Vagina (tissue), 2 donors: ENCODE data around the gene PWWP2B. TPM values are rescaled to one million over a fixed set of nuclear protein-coding genes. Genes with fewer than 3 reads are reported as not detected.

Source experiments
- DNase-seq, 2 donors: peaks; one replicate each; pipeline ENCODE4 v3.0.0-alpha.2; 2017; ENCODE audit errors: extremely low spot score in 2 of 2
- H3K27ac ChIP-seq: fragments of 200-600 bp; sonication (generic); one replicate; pipeline ENCODE4 v1.5.1; 2019
- H3K27me3 ChIP-seq: fragments of 200-600 bp; sonication (generic); one replicate; pipeline ENCODE4 v1.5.1; 2019
- H3K36me3 ChIP-seq, 2 donors: fragments of 200-600 bp; sonication (generic); one replicate each; pipeline ENCODE4 v1.5.1; 2017 to 2019
- H3K4me1 ChIP-seq: fragments of 200-600 bp; sonication (generic); one replicate; pipeline ENCODE4 v1.5.1; 2019
- H3K4me3 ChIP-seq, 2 donors: fragments of 200-600 bp; sonication (generic); 1 replicate in 1 of 2; 2 replicates in 1 of 2; pipeline ENCODE4 v1.5.1; 2016 to 2019
- H3K9me3 ChIP-seq: fragments of 200-600 bp; sonication (generic); one replicate; pipeline ENCODE4 v1.5.1; 2019
- CTCF ChIP-seq, 3 experiments: fragments of 450-650 bp in 2 of 3; fragments of 200-600 bp in 1 of 3; sonication (generic) in 1 of 3; IDR thresholded peaks; one replicate each; pipeline ENCODE4 v1.5.1; 2017 to 2019; ENCODE audit warnings: antibody characterized with exemption in 3 of 3, mild to moderate bottlenecking in 2 of 3, moderate library complexity in 2 of 3
- POLR2A ChIP-seq, 2 donors: fragments of 450-650 bp; IDR thresholded peaks; one replicate each; pipeline ENCODE4 v1.6.1; 2017; ENCODE audit warnings: antibody characterized with exemption in 2 of 2, mild to moderate bottlenecking in 2 of 2, moderate library complexity in 2 of 2
- POLR2AphosphoS5 ChIP-seq, 2 donors: sonication (generic); formaldehyde crosslinking; IDR thresholded peaks; one replicate each; pipeline ENCODE4 v1.9.0; 2017; ENCODE audit warnings: antibody characterized with exemption in 2 of 2, mild to moderate bottlenecking in 2 of 2, low read depth in 1 of 2; ENCODE audit not compliant: insufficient read depth in 1 of 2
- intact Hi-C: fragments of 100-400 bp; cut with DNase I; formaldehyde crosslinking; loops from one replicate; pipeline ENCODE4 v1.15.1; 2023
- total RNA-seq: library from RNA; depleted of rRNA; stranded (reverse); fragments of >200 nt; gene quantifications from one replicate; pipeline ENCODE4 v1.2.3, GENCODE V29; 2016

Gene PWWP2B
- total RNA-seq, 1 donor from 2014 or later: 14.7 TPM

DNA sequence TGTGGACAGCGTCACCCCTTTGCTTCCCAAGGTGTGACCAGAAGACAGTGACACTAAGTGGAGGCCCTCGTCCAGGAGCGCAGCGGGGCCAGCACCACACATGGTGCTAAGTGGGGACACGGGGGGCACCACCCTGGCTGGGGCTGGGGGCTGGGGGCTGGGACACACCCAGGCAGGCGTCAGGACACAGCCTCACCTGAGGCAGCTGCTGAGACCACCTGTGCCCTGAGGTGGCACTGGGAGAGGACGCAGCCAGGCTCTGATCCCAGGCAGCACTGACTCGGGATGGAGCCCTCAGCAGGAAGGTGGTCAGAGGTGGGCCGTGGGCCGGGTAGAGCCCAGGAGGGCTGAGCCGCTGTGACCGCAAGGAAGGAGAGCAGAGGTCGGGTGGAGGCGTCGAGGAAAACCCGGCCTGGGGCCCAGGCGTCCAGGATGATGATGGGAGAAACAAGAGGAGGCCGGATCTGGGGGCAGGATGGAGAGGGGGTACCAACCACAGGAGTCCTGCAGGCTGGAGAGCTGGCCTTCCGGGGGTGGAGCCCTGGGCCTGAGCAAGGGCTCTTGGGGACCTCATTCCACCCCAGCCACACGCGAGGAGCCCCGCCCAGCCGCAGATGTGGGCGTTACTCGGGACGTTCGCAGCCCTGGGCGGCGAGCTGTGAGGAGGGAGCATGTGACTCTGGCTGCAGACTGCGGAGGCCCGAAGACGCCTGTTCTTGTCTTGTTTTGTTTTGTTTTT is 42.5 kb upstream of the PWWP2B start:
- no peak overlapping the region for H3K27ac ChIP-seq
- intact Hi-C loops: loop anchor here (5.0 kb wide), 1 partner anchor 132 kb away; no protein-coding TSS in a partner anchor

DNA sequence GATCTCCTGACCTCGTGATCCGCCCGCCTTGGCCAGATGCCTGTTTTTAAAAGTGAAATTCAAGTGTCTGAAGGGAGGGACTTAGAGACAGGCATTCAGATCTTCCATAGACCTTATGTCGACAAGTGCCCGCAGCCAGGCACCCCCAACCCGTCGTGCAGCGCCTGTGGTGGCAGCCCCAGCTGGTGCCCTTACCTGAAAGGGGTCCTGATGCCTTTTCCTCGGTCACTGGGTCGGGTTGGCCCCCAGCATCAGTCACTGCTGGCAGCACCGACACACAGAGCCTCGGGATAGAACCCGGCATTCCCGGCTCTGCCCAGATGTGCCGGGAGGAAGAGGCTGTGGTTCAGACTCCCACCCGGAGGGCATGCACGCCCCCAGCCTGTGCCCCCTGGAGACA is 41.7 kb upstream of the PWWP2B start:
- no peak overlapping the region for H3K4me3 ChIP-seq
- no peak for DNase-seq
- TF ChIP-seq POLR2AphosphoS5 (IDR thresholded peaks at IDR 0.05; ENCODE audit: insufficient read depth in 1 of 2, low read depth in 1 of 2) (no peak), CTCF (IDR thresholded peaks at IDR 0.05) (no peak), POLR2A (IDR thresholded peaks at IDR 0.05) (no peak)
- no peak overlapping the region for H3K27ac ChIP-seq
- H3K9me3 ChIP-seq: no peaks in the 10 kb centered on the region
- H3K27me3 ChIP-seq: no peaks in the 10 kb centered on the region
- intact Hi-C loops: no loop called here
- H3K4me1 ChIP-seq: no peaks in the 10 kb centered on the region
- peaks cover 0 to 6% of the 10 kb centered on the region in 2 donors for H3K36me3 ChIP-seq

More for the DNA sequence above, 42.5 kb upstream of the PWWP2B start:
- Histone ChIP-seq H3K4me1 (no peaks in the 10 kb centered on the region), H3K27me3 (no peaks in the 10 kb centered on the region), H3K36me3 (peaks cover 0 to 6% of the 10 kb centered on the region in 2 donors), H3K9me3 (no peaks in the 10 kb centered on the region), H3K4me3 (no peak overlapping the region)
- DNase-seq: no peak
- no peak for TF ChIP-seq POLR2A (IDR thresholded peaks at IDR 0.05)
- TF ChIP-seq CTCF (IDR thresholded peaks at IDR 0.05): no peak
- no peak for TF ChIP-seq POLR2AphosphoS5 (IDR thresholded peaks at IDR 0.05; ENCODE audit: insufficient read depth in 1 of 2, low read depth in 1 of 2)

DNA sequence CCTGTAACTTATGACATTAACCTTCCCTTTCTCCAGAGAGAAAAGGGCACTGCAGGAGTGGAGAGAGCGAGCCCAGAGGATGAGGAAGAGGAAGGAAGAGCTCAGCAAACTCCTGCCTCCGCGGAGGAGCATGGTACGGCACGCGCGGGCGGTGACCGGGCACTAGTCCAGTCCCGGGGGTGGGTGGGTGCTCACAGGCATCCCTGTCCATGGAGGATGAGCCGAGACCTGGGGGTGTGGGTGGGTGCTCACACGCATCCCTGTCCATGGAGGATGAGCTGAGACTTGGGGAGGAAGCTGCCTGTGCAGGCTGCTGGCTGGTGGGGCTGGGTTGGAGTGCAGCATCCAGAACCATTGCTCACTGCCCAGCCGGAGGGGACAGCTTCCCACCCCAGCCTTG is 41.2 kb upstream of the PWWP2B start:
- TF ChIP-seq POLR2A (IDR thresholded peaks at IDR 0.05) (no peak), POLR2AphosphoS5 (IDR thresholded peaks at IDR 0.05; ENCODE audit: insufficient read depth in 1 of 2, low read depth in 1 of 2) (no peak), CTCF (IDR thresholded peaks at IDR 0.05) (no peak)
- no peak overlapping the region for H3K4me3 ChIP-seq
- no peak for DNase-seq
- peaks cover 0 to 6% of the 10 kb centered on the region in 2 donors for H3K36me3 ChIP-seq
- intact Hi-C loops: no loop called here
- no peaks in the 10 kb centered on the region for H3K4me1 ChIP-seq
- H3K9me3 ChIP-seq: no peaks in the 10 kb centered on the region
- H3K27me3 ChIP-seq: no peaks in the 10 kb centered on the region
- H3K27ac ChIP-seq: no peak overlapping the region

DNA sequence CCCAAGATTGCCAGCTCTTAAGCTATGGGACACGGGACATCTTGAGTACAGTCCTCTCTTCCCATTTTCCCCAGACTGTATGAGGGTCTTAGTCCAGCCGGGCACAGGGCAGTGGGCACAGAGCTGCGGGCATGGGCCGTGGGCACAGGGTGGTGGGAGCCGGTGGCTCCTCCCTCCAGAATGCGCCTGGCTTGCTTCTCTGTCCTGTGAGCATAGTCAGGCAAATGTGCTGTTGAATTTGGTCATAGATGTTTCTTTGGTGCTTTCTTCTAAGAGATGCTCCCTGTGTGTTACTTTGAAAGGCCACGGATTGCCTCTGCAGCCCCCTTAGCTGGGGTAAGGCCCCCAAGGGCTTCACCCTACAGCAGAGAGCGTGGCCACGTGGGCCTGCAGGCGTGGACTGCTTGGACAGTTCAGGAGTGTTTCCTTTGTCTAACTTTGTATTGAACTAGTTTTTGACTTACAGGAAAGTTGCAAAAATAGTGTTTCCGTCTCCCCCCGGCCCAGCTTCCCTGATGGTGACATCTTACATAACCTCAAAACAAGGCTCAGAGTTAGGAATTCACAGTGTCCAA is 40.3 kb upstream of the PWWP2B start:
- Histone ChIP-seq H3K4me1 (no peaks in the 10 kb centered on the region), H3K9me3 (no peaks in the 10 kb centered on the region), H3K27ac (no peak overlapping the region), H3K36me3 (peaks cover 0 to under 1% of the 10 kb centered on the region in 2 donors), H3K27me3 (no peaks in the 10 kb centered on the region), H3K4me3 (no peak overlapping the region)
- DNase-seq: no peak
- intact Hi-C loops: no loop called here
- no peak for TF ChIP-seq POLR2AphosphoS5 (IDR thresholded peaks at IDR 0.05; ENCODE audit: insufficient read depth in 1 of 2, low read depth in 1 of 2)
- TF ChIP-seq POLR2A (IDR thresholded peaks at IDR 0.05): no peak
- no peak for TF ChIP-seq CTCF (IDR thresholded peaks at IDR 0.05)
